ENCODE data around the gene IFT74.

The IFT74 gene

GRCh38 chr9:27037499-27037898 lies 81.3 kb downstream of the IFT74 start:
- no peak for DNase-seq (ENCODE audit: low read depth)
- TF ChIP-seq CTCF (IDR thresholded peaks at IDR 0.05; ENCODE audit: control insufficient read depth, insufficient read depth, low read depth, low read length, missing control alignments): no peak
- H3K4me3 ChIP-seq (ENCODE audit: control insufficient read depth, low read depth, low read length): no peak overlapping the region

GRCh38 chr9:27041746-27042145 lies 85.5 kb downstream of the IFT74 start:
- TF ChIP-seq CTCF (IDR thresholded peaks at IDR 0.05; ENCODE audit: control insufficient read depth, insufficient read depth, low read depth, low read length, missing control alignments): no peak
- no peak for DNase-seq (ENCODE audit: low read depth)
- H3K4me3 ChIP-seq (ENCODE audit: control insufficient read depth, low read depth, low read length): no peak overlapping the region

GRCh38 chr9:27042476-27042875 lies 86.3 kb downstream of the IFT74 start:
- no peak overlapping the region for H3K4me3 ChIP-seq (ENCODE audit: control insufficient read depth, low read depth, low read length)
- no peak for DNase-seq (ENCODE audit: low read depth)
- no peak for TF ChIP-seq CTCF (IDR thresholded peaks at IDR 0.05; ENCODE audit: control insufficient read depth, insufficient read depth, low read depth, low read length, missing control alignments)

GRCh38 chr9:27043176-27043575 lies 87.0 kb downstream of the IFT74 start:
- no peak overlapping the region for H3K4me3 ChIP-seq (ENCODE audit: control insufficient read depth, low read depth, low read length)
- DNase-seq (ENCODE audit: low read depth): no peak
- TF ChIP-seq CTCF (IDR thresholded peaks at IDR 0.05; ENCODE audit: control insufficient read depth, insufficient read depth, low read depth, low read length, missing control alignments): no peak

- H3K4me3 ChIP-seq (ENCODE audit: control insufficient read depth, low read depth, low read length): no peak overlapping the region
- no peak for TF ChIP-seq CTCF (IDR thresholded peaks at IDR 0.05; ENCODE audit: control insufficient read depth, insufficient read depth, low read depth, low read length, missing control alignments)
- DNase-seq (ENCODE audit: low read depth): no peak
These were observed 90.9 kb downstream of the IFT74 start for GRCh38 chr9:27047136-27047535.

GRCh38 chr9:27053369-27054022 lies 97.3 kb downstream of the IFT74 start:
- no peak overlapping the region for H3K4me3 ChIP-seq (ENCODE audit: control insufficient read depth, low read depth, low read length)
- TF ChIP-seq CTCF (IDR thresholded peaks at IDR 0.05; ENCODE audit: control insufficient read depth, insufficient read depth, low read depth, low read length, missing control alignments): no peak
- DNase-seq (ENCODE audit: low read depth): no peak
